ENCODE measurements around the gene CCDC112.
"Not testable (repeated sequence)": the region's sequence is repeated elsewhere in the genome, so short reads cannot be mapped to it uniquely, and the experiment has no call there.

The CCDC112 gene

GRCh38 chr5:115335301-115335700, 38.8 kb upstream of the CCDC112 start:
- no peaks in the 10 kb centered on the region for H3K36me3 ChIP-seq
- H3K4me2 ChIP-seq: no peak overlapping the region
- no peaks in the 10 kb centered on the region for H3K4me1 ChIP-seq
- no peak overlapping the region for H3K4me3 ChIP-seq
- H3K27ac ChIP-seq: no peak overlapping the region
- H3K9ac ChIP-seq: no peak overlapping the region
- no peaks in the 10 kb centered on the region for H3K9me3 ChIP-seq
- H4K20me1 ChIP-seq: no peaks in the 10 kb centered on the region
- H3K27me3 ChIP-seq: no peaks in the 10 kb centered on the region
- TF ChIP-seq Cebpa-rat (IDR thresholded peaks at IDR 0.05): no peak

DNA sequence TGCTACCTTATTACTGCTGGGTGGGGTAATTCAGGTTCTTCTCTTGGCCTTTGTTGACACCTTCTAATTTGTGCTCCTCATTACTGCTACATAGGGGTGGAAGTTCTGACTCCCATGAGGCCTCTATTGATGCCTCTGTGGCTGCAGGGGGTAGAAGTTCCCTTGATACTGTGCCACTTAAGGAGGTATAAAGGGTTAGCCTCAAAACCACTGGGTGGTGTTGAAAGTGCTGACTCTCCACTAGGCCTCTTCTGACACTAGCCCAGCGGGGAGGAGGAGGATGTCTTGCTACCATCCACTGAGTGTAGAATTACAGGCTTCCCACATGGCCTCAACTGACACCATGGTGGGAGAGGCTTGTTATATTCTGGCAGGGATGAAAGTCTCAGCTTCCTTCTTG, 36.7 kb upstream of the CCDC112 start:
- Histone ChIP-seq H4K20me1 (no peaks in the 10 kb centered on the region), H3K9me3 (no peaks in the 10 kb centered on the region), H3K27me3 (no peaks in the 10 kb centered on the region), H3K4me3 (no peak overlapping the region), H3K4me2 (no peak overlapping the region), H3K4me1 (no peaks in the 10 kb centered on the region), H3K27ac (no peak overlapping the region), H3K9ac (no peak overlapping the region), H3K36me3 (no peaks in the 10 kb centered on the region)
- no peak for TF ChIP-seq Cebpa-rat (IDR thresholded peaks at IDR 0.05)

GRCh38 chr5:115330830-115331229, 34.4 kb upstream of the CCDC112 start:
- H3K9me3 ChIP-seq: no peaks in the 10 kb centered on the region
- TF ChIP-seq Cebpa-rat (IDR thresholded peaks at IDR 0.05): no peak
- no peaks in the 10 kb centered on the region for H4K20me1 ChIP-seq
- no peak overlapping the region for H3K9ac ChIP-seq
- no peaks in the 10 kb centered on the region for H3K27me3 ChIP-seq
- no peaks in the 10 kb centered on the region for H3K36me3 ChIP-seq
- no peak overlapping the region for H3K27ac ChIP-seq
- H3K4me3 ChIP-seq: no peak overlapping the region
- H3K4me2 ChIP-seq: no peak overlapping the region
- H3K4me1 ChIP-seq: no peaks in the 10 kb centered on the region

- H3K36me3 ChIP-seq: no peaks in the 10 kb centered on the region
- H3K4me1 ChIP-seq: no peaks in the 10 kb centered on the region
- H3K9ac ChIP-seq: no peak overlapping the region
- no peak for TF ChIP-seq Cebpa-rat (IDR thresholded peaks at IDR 0.05)
- H3K4me3 ChIP-seq: no peak overlapping the region
- H4K20me1 ChIP-seq: no peaks in the 10 kb centered on the region
- H3K9me3 ChIP-seq: no peaks in the 10 kb centered on the region
- H3K27ac ChIP-seq: no peak overlapping the region
- H3K4me2 ChIP-seq: no peak overlapping the region
- no peaks in the 10 kb centered on the region for H3K27me3 ChIP-seq
Observed at GRCh38 chr5:115329475-115329874, 33.0 kb upstream of the CCDC112 start.

DNA sequence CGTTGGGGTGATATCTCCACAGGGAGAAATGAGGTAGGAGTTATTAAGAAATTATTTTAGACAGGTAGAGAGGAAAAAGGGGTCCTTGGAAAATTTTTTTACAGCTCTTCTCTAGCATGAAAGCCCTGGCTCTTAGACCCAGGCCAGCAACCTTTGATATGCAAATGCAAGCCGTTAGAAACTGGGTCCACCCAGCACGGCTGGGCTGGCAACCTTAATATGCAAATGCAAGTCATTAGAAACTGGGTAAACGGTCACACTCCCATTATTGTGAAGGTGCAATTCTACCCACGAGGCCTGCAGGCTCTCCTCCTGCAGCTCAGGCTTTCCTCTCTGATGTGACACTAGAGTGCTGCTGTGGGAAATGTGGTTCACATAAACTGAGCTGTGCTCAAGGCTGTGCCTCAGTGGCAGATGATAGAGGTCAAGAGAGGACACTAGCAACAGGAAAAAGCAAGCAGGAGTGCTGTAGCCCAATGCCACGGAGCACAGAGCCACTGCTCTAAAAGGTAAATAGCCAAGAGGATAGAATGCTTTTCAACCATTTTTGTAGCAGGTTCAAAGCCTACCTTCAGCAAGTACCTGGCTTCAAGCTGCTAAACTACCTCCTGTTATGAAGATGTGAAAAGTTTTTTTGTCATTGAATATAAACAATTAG, 32.3 kb upstream of the CCDC112 start:
- not testable (repeated sequence) for H3K9me3 ChIP-seq, H3K9ac ChIP-seq, H3K4me2 ChIP-seq, H3K4me3 ChIP-seq, H3K27me3 ChIP-seq, H3K27ac ChIP-seq, H4K20me1 ChIP-seq, H3K36me3 ChIP-seq, H3K4me1 ChIP-seq

DNA sequence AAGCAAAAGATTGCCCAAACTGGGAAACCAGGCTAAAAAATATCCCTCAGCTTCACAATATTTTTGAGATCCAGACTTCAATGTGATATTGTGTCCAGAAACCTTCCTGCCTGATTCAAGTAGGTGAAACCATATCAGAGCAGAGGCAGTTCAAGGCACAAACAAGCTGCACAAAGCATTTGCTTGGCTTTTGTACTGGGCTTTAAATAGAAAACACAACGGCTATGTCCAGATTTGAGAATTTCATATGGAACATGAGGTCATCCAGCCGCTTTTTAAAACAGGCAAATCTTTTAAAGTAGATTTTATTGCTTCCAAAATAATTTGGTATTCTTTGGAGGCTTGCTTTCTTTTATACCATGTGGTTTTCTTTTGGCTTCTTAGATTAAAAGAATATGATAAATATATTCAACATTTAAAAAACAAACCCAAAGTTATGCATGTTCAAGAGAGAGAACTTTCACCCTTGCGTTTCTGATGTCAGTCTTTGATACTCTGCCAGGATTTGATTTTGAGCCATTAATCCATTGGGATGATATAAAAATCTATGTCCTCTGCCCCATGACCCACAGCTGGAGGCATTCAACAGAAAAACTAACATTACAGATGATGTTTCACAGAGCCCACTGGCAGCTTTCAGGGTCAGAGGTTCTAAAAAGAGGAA, 29.0 kb upstream of the CCDC112 start:
- H3K9me3 ChIP-seq: no peaks in the 10 kb centered on the region
- H3K36me3 ChIP-seq: no peaks in the 10 kb centered on the region
- H3K9ac ChIP-seq: no peak overlapping the region
- no peaks in the 10 kb centered on the region for H4K20me1 ChIP-seq
- no peak overlapping the region for H3K4me3 ChIP-seq
- TF ChIP-seq Cebpa-rat (IDR thresholded peaks at IDR 0.05): no peak
- no peak overlapping the region for H3K27ac ChIP-seq
- H3K27me3 ChIP-seq: no peaks in the 10 kb centered on the region
- no peak overlapping the region for H3K4me2 ChIP-seq
- H3K4me1 ChIP-seq: no peaks in the 10 kb centered on the region

DNA sequence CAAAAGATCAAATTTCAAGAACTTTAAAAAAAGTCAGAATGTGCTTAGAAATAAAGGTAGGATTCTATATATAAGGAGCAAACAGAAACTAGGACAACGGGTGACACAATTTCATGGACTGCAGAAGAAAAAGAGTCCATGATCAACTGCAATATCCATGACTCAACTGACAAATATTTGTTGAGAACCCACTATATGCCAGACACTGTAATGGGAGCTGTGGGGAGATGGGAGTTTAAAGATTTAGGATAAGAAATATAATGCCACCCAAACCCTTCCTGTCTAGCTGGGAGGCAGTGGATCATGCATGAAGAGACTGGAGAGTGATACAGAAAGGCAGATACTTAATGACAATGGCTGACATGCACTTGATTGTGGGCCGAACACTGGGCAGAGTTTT, 27.6 kb upstream of the CCDC112 start:
- Histone ChIP-seq H3K27ac (no peak overlapping the region), H3K36me3 (no peaks in the 10 kb centered on the region), H3K27me3 (no peaks in the 10 kb centered on the region), H3K4me1 (no peaks in the 10 kb centered on the region), H3K4me3 (no peak overlapping the region), H3K9me3 (no peaks in the 10 kb centered on the region), H3K9ac (no peak overlapping the region), H3K4me2 (no peak overlapping the region), H4K20me1 (no peaks in the 10 kb centered on the region)
- TF ChIP-seq Cebpa-rat (IDR thresholded peaks at IDR 0.05): no peak

GRCh38 chr5:115322729-115323128, 26.3 kb upstream of the CCDC112 start:
- TF ChIP-seq Cebpa-rat (IDR thresholded peaks at IDR 0.05): no peak
- no peaks in the 10 kb centered on the region for H3K36me3 ChIP-seq
- H3K4me1 ChIP-seq: no peaks in the 10 kb centered on the region
- no peak overlapping the region for H3K27ac ChIP-seq
- no peak overlapping the region for H3K4me3 ChIP-seq
- H3K4me2 ChIP-seq: no peak overlapping the region
- H3K9me3 ChIP-seq: no peaks in the 10 kb centered on the region
- no peak overlapping the region for H3K9ac ChIP-seq
- no peaks in the 10 kb centered on the region for H4K20me1 ChIP-seq
- H3K27me3 ChIP-seq: no peaks in the 10 kb centered on the region

GRCh38 chr5:115321309-115321708, 24.9 kb upstream of the CCDC112 start:
- Histone ChIP-seq H3K27ac (no peak overlapping the region), H3K9ac (no peak overlapping the region), H3K4me3 (no peak overlapping the region), H3K4me2 (no peak overlapping the region), H3K36me3 (no peaks in the 10 kb centered on the region), H3K9me3 (no peaks in the 10 kb centered on the region), H4K20me1 (no peaks in the 10 kb centered on the region), H3K4me1 (no peaks in the 10 kb centered on the region), H3K27me3 (no peaks in the 10 kb centered on the region)
- no peak for TF ChIP-seq Cebpa-rat (IDR thresholded peaks at IDR 0.05)

DNA sequence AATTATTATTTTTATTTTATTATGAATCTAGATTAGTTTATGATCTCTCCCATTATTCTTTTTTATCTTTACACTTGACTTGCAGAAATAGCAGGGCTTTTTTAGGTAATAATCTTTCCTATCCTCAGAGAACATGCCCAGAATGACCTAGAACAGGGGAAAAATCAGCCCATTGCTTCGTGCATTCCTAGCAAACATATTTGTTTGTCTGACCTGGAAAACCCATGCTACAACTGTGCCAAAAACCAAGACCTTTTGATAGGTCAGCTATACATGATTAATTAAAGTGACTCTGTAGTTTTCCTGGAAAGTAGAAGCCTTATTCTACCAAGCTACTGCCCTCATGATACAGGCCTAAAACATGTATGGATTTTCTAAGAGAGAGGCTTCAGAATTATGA, 24.1 kb upstream of the CCDC112 start:
- Histone ChIP-seq H3K4me3 (no peak overlapping the region), H3K9ac (no peak overlapping the region), H3K27ac (no peak overlapping the region), H3K9me3 (no peaks in the 10 kb centered on the region), H3K27me3 (no peaks in the 10 kb centered on the region), H3K4me2 (no peak overlapping the region), H4K20me1 (no peaks in the 10 kb centered on the region), H3K36me3 (no peaks in the 10 kb centered on the region), H3K4me1 (no peaks in the 10 kb centered on the region)
- no peak for TF ChIP-seq Cebpa-rat (IDR thresholded peaks at IDR 0.05)

- TF ChIP-seq Cebpa-rat (IDR thresholded peaks at IDR 0.05): no peak
- Histone ChIP-seq H3K9ac (no peak overlapping the region), H3K4me1 (no peaks in the 10 kb centered on the region), H3K4me2 (no peak overlapping the region), H3K27me3 (no peaks in the 10 kb centered on the region), H3K36me3 (no peaks in the 10 kb centered on the region), H3K4me3 (no peak overlapping the region), H3K9me3 (no peaks in the 10 kb centered on the region), H4K20me1 (no peaks in the 10 kb centered on the region), H3K27ac (no peak overlapping the region)
Observed at GRCh38 chr5:115320006-115320405, 23.6 kb upstream of the CCDC112 start.

Data from BLaER1 (cell line).